Amniotic epithelial cell (primary cell): ENCODE results near the gene ST6GAL1.
"Not testable (repeated sequence)": the region's sequence is repeated elsewhere in the genome, so short reads cannot be mapped to it uniquely, and the experiment has no call there.

Source experiments
- DNase-seq: peaks from one replicate; pipeline ENCODE4 v3.0.0-alpha.2; 2010; ENCODE audit warnings: low read depth

Gene ST6GAL1

GRCh38 chr3:186930143-186930640 is at the start of gene ST6GAL1:
TSS of gene ST6GAL1 (plus strand) at chr3:186930526. CDS start at chr3:187042704, 112,178 bp downstream.
- DNase-seq = peak; percentile 23

GRCh38 chr3:186882150-186882524 is 48.2 kb upstream of the ST6GAL1 start:
- DNase-seq = no peak

- peak; percentile 57 for DNase-seq
These were observed 47.2 kb upstream of the ST6GAL1 start for GRCh38 chr3:186882881-186883685.

- no peak for DNase-seq
These were observed 46.7 kb upstream of the ST6GAL1 start for GRCh38 chr3:186883686-186884058.

- DNase-seq = not testable (repeated sequence)
These were observed 45.5 kb upstream of the ST6GAL1 start for GRCh38 chr3:186884868-186885267.

GRCh38 chr3:186886202-186886981 is 43.9 kb upstream of the ST6GAL1 start:
- DNase-seq = no peak

GRCh38 chr3:186887507-186887938 is 42.8 kb upstream of the ST6GAL1 start:
- DNase-seq = not testable (repeated sequence)

- DNase-seq = no peak
These were observed 41.8 kb upstream of the ST6GAL1 start for GRCh38 chr3:186888569-186888968.

GRCh38 chr3:186889698-186890097 is 40.6 kb upstream of the ST6GAL1 start:
- not testable (repeated sequence) for DNase-seq

GRCh38 chr3:186890911-186891310 is 39.4 kb upstream of the ST6GAL1 start:
- DNase-seq = no peak

- not testable (repeated sequence) for DNase-seq
These were observed 37.3 kb upstream of the ST6GAL1 start for GRCh38 chr3:186893071-186893470.

GRCh38 chr3:186895406-186895805 is 34.9 kb upstream of the ST6GAL1 start:
- DNase-seq = peak; percentile 5

GRCh38 chr3:186896006-186896405 is 34.3 kb upstream of the ST6GAL1 start:
- DNase-seq = no peak

GRCh38 chr3:186896875-186897274 is 33.5 kb upstream of the ST6GAL1 start:
- peak; percentile 24 for DNase-seq

- no peak for DNase-seq
These were observed 29.1 kb upstream of the ST6GAL1 start for GRCh38 chr3:186901135-186901734.

GRCh38 chr3:186902154-186902553 is 28.2 kb upstream of the ST6GAL1 start:
- peak; percentile 37 for DNase-seq

GRCh38 chr3:186902713-186903112 is 27.6 kb upstream of the ST6GAL1 start:
- DNase-seq = no peak

GRCh38 chr3:186903676-186904075 is 26.6 kb upstream of the ST6GAL1 start:
- DNase-seq = not testable (repeated sequence)

GRCh38 chr3:186907075-186907474 is 23.3 kb upstream of the ST6GAL1 start:
- DNase-seq = not testable (repeated sequence)

GRCh38 chr3:186909078-186909853 is 21.1 kb upstream of the ST6GAL1 start:
- no peak for DNase-seq
